Ishikawa (cell line): ENCODE data around the gene MAP3K13.

Experiments used
- CEBPB ChIP-seq: IDR thresholded peaks from 2 replicates; pipeline ENCODE4 v1.6.1; 2012
- CREB1 ChIP-seq: IDR thresholded peaks from 2 replicates; pipeline ENCODE4 v1.6.1; 2012; ENCODE audit warnings: low read depth
- EGR1 ChIP-seq: IDR thresholded peaks from 2 replicates; pipeline ENCODE4 v1.6.1; 2012
- EP300 ChIP-seq: IDR thresholded peaks from 2 replicates; pipeline ENCODE4 v1.6.1; 2012; ENCODE audit warnings: borderline replicate concordance
- REST ChIP-seq: IDR thresholded peaks from 2 replicates; pipeline ENCODE4 v1.6.1; 2012; ENCODE audit warnings: low read depth, mild to moderate bottlenecking
- TAF1 ChIP-seq: IDR thresholded peaks from 2 replicates; pipeline ENCODE4 v1.6.1; 2012; ENCODE audit warnings: low read depth, mild to moderate bottlenecking
- YY1 ChIP-seq: IDR thresholded peaks from 2 replicates; pipeline ENCODE4 v1.6.1; 2012; ENCODE audit warnings: low read depth
- ZBTB7A ChIP-seq: IDR thresholded peaks from 2 replicates; pipeline ENCODE4 v1.6.1; 2012; ENCODE audit warnings: low read depth
- TF ChIP-seq, protein P1 (sequence below): IDR thresholded peaks from 2 replicates; pipeline ENCODE4 v1.6.1; 2012

- TF ChIP-seq, protein P1, sequence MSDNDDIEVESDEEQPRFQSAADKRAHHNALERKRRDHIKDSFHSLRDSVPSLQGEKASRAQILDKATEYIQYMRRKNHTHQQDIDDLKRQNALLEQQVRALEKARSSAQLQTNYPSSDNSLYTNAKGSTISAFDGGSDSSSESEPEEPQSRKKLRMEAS: no peak
- TF ChIP-seq TAF1: no peak
- TF ChIP-seq CREB1: no peak
- TF ChIP-seq CEBPB: no peak
- TF ChIP-seq EP300: no peak
- TF ChIP-seq ZBTB7A: no peak
- no peak for TF ChIP-seq EGR1
- no peak for TF ChIP-seq YY1
- TF ChIP-seq REST: no peak
Observed at GRCh38 chr3:185521349-185522138, 158.6 kb downstream of the MAP3K13 start.
